H1 (cell line): Measurements from ENCODE around the gene DDX43. TPM values are rescaled to one million over a fixed set of nuclear protein-coding genes. Genes with fewer than 3 reads are reported as not detected.

ENCODE experiments used
- CTCF ChIA-PET: fragments of 300-600 bp; sonication (Branson Sonifier 250); formaldehyde crosslinking; loops from one replicate; lab custom pipeline; 2021; ENCODE audit not compliant: partially characterized antibody; lab: Charles Lee
- POLR2A ChIA-PET: fragments of 300-600 bp; sonication (Branson Sonifier 250); formaldehyde crosslinking; loops from one replicate; lab custom pipeline; 2021; ENCODE audit warnings: inconsistent platforms; ENCODE audit not compliant: partially characterized antibody; lab: Charles Lee
- DNase-seq, 2 experiments: peaks; one replicate each; pipeline versions ENCODE4 v3.0.0 to v3.0.0-alpha.2; 2010 to 2022; ENCODE audit warnings: low spot score in 2 of 2, low read depth in 1 of 2, mixed read lengths in 1 of 2
- FAIRE-seq: peaks from 2 replicates; lab custom pipeline; 2011; peaks lifted over from hg19 to GRCh38; lab: Jason Lieb, UNC
- H2AFZ ChIP-seq: 2 replicates; pipeline ENCODE4 v1.8.1; 2012; ENCODE audit warnings: low read length, inconsistent platforms
- H2AK5ac ChIP-seq: 2 replicates; pipeline ENCODE4 v1.6.1; 2013; ENCODE audit warnings: low read depth, low read length
- H2BK120ac ChIP-seq: replicated peaks from 2 replicates; pipeline ENCODE3; 2013; ENCODE audit warnings: low read depth, low read length, inconsistent platforms
- H2BK12ac ChIP-seq: 2 replicates; pipeline ENCODE4 v1.6.1; 2013; ENCODE audit warnings: low read depth, low read length
- H2BK15ac ChIP-seq: 2 replicates; pipeline ENCODE4 v1.6.1; 2013; ENCODE audit warnings: low read length
- H2BK20ac ChIP-seq: 2 replicates; pipeline ENCODE4 v1.6.1; 2013; ENCODE audit warnings: low read length
- H2BK5ac ChIP-seq: 2 replicates; pipeline ENCODE4 v1.6.1; 2013; ENCODE audit warnings: low read depth, low read length
- H3K14ac ChIP-seq: 2 replicates; pipeline ENCODE4 v1.6.1; 2013; ENCODE audit warnings: inconsistent platforms; ENCODE audit not compliant: insufficient read length
- H3K18ac ChIP-seq: 2 replicates; pipeline ENCODE4 v1.6.1; 2013; ENCODE audit warnings: low read length; ENCODE audit errors: extremely low read depth
- H3K23ac ChIP-seq: 2 replicates; pipeline ENCODE4 v1.6.1; 2013; ENCODE audit warnings: inconsistent platforms; ENCODE audit not compliant: insufficient read length
- H3K23me2 ChIP-seq: 2 replicates; pipeline ENCODE4 v1.6.1; 2013; ENCODE audit warnings: low read depth, low read length
- H3K27ac ChIP-seq: 2 replicates; pipeline ENCODE4 v1.6.1; 2011; ENCODE audit warnings: low read depth, low read length, inconsistent platforms
- H3K27me3 ChIP-seq, 4 experiments: replicated peaks in 1 of 4; 1 replicate in 1 of 4; 2 replicates in 3 of 4; pipeline versions ENCODE4 v1.6.1 to v1.8.1; 2011 to 2013; ENCODE audit warnings: low read length in 3 of 4, mild to moderate bottlenecking in 3 of 4, inconsistent platforms in 2 of 4, mixed read lengths in 2 of 4, moderate library complexity in 1 of 4; ENCODE audit not compliant: control insufficient read depth in 3 of 4, insufficient read depth in 3 of 4; ENCODE audit errors: extremely low read depth in 1 of 4
- H3K36me3 ChIP-seq, 4 experiments: 2 replicates each; pipeline versions ENCODE4 v1.6.1 to v1.8.1; 2011 to 2013; ENCODE audit warnings: mild to moderate bottlenecking in 4 of 4, low read length in 3 of 4, moderate library complexity in 2 of 4, control low read depth in 1 of 4, inconsistent platforms in 1 of 4; ENCODE audit not compliant: insufficient read depth in 4 of 4, control insufficient read depth in 2 of 4
- H3K4ac ChIP-seq: replicated peaks from 2 replicates; pipeline ENCODE3; 2013; ENCODE audit warnings: low read length, low read depth, mixed read lengths, inconsistent platforms; ENCODE audit not compliant: insufficient read length
- H3K4me1 ChIP-seq, 4 experiments: replicated peaks in 1 of 4; 1 replicate in 1 of 4; 2 replicates in 3 of 4; pipeline versions ENCODE4 v1.6.1 to v1.8.1; 2011 to 2013; ENCODE audit warnings: low read length in 3 of 4, inconsistent platforms in 2 of 4, mixed read lengths in 1 of 4; ENCODE audit not compliant: insufficient read depth in 4 of 4, control insufficient read depth in 3 of 4
- H3K4me2 ChIP-seq, 2 experiments: 2 replicates each; pipeline versions ENCODE4 v1.6.1 to v1.8.1; 2011 to 2013; ENCODE audit warnings: low read depth in 2 of 2, low read length in 2 of 2, control low read depth in 1 of 2, inconsistent platforms in 1 of 2, mild to moderate bottlenecking in 1 of 2; ENCODE audit not compliant: insufficient read depth in 1 of 2
- H3K4me3 ChIP-seq, 4 experiments: fragments of 200-600, 300-600 bp in 1 of 4; sonication (generic), shearing (Covaris generic), sonication (Bioruptor Twin) in 1 of 4; 2 replicates each; pipeline versions ENCODE4 v1.5.1 to v1.8.1; 2011 to 2016; ENCODE audit warnings: low read length in 4 of 4, low read depth in 3 of 4, control low read depth in 2 of 4, inconsistent platforms in 2 of 4, mild to moderate bottlenecking in 2 of 4, mixed read lengths in 1 of 4, moderate library complexity in 1 of 4; ENCODE audit not compliant: insufficient read depth in 2 of 4; ENCODE audit errors: extremely low read depth in 1 of 4
- H3K56ac ChIP-seq: replicated peaks from 2 replicates; pipeline ENCODE3; 2013; ENCODE audit warnings: low read depth, mild to moderate bottlenecking, mixed read lengths, low read length, inconsistent platforms; ENCODE audit not compliant: insufficient read length
- H3K79me1 ChIP-seq: 2 replicates; pipeline ENCODE4 v1.6.1; 2013; ENCODE audit warnings: low read depth, low read length, control low read depth
- H3K79me2 ChIP-seq, 2 experiments: 2 replicates each; pipeline versions ENCODE4 v1.6.1 to v1.8.1; 2012 to 2013; ENCODE audit warnings: low read length in 2 of 2, mild to moderate bottlenecking in 2 of 2, inconsistent platforms in 1 of 2; ENCODE audit not compliant: insufficient read depth in 2 of 2, control insufficient read depth in 1 of 2
- H3K9ac ChIP-seq, 4 experiments: replicated peaks in 1 of 4; 1 replicate in 1 of 4; 2 replicates in 3 of 4; pipeline versions ENCODE4 v1.6.1 to v1.8.1; 2011 to 2013; ENCODE audit warnings: low read depth in 3 of 4, low read length in 3 of 4, control low read depth in 2 of 4, mild to moderate bottlenecking in 2 of 4, moderate library complexity in 2 of 4, inconsistent platforms in 1 of 4; ENCODE audit errors: extremely low read depth in 1 of 4
- H3K9me3 ChIP-seq, 2 experiments: 2 replicates each; pipeline versions ENCODE4 v1.6.1 to v1.8.1; 2012 to 2013; ENCODE audit warnings: mild to moderate bottlenecking in 2 of 2, moderate library complexity in 2 of 2, control low read depth in 1 of 2, inconsistent platforms in 1 of 2, low read depth in 1 of 2, low read length in 1 of 2, mixed read lengths in 1 of 2; ENCODE audit not compliant: insufficient read depth in 2 of 2
- H4K20me1 ChIP-seq, 2 experiments: replicated peaks in 1 of 2; 2 replicates each; pipeline versions ENCODE3 to v1.8.1; 2011 to 2013; ENCODE audit warnings: inconsistent platforms in 2 of 2, low read length in 2 of 2, mild to moderate bottlenecking in 1 of 2; ENCODE audit not compliant: insufficient read depth in 2 of 2, control insufficient read depth in 1 of 2
- H4K5ac ChIP-seq: 2 replicates; pipeline ENCODE4 v1.6.1; 2013; ENCODE audit warnings: low read length, low read depth, mixed read lengths, inconsistent platforms; ENCODE audit not compliant: insufficient read length
- H4K8ac ChIP-seq: 2 replicates; pipeline ENCODE4 v1.8.0; 2013; ENCODE audit warnings: mild to moderate bottlenecking, moderate library complexity, low read length, inconsistent platforms; ENCODE audit not compliant: insufficient read depth; ENCODE audit errors: extremely low read depth
- H4K91ac ChIP-seq: replicated peaks from 2 replicates; pipeline ENCODE3; 2013; ENCODE audit warnings: low read length, mixed read lengths, inconsistent platforms; ENCODE audit not compliant: insufficient read length
- ASH2L ChIP-seq: fragments of 200-600, 300-600 bp; sonication (generic); IDR thresholded peaks from one replicate; pipeline ENCODE4 v1.7.1; 2017; ENCODE audit warnings: low read length
- GTF2F1 ChIP-seq: IDR thresholded peaks from 2 replicates; pipeline ENCODE4 v1.6.1; 2012; ENCODE audit warnings: low read depth, low read length, improper control_type of control experiment, borderline replicate concordance
- JUN ChIP-seq: IDR thresholded peaks from 2 replicates; pipeline ENCODE4 v1.6.1; 2011; ENCODE audit warnings: low read depth, mild to moderate bottlenecking, improper control_type of control experiment, low read length
- TAF1 ChIP-seq: IDR thresholded peaks from 2 replicates; pipeline ENCODE4 v1.6.1; 2011; ENCODE audit warnings: mild to moderate bottlenecking, low read depth, low read length
- YY1 ChIP-seq: IDR thresholded peaks from 2 replicates; pipeline ENCODE4 v1.6.1; 2011; ENCODE audit warnings: low read depth, mild to moderate bottlenecking, low read length
- WGBS, 2 experiments: shearing (Covaris generic) in 1 of 2; methylation state at CpG; one replicate each; pipeline versions ENCODE4 v1.1.6 to v1.1.7; 2013 to 2015; ENCODE audit warnings: low lambda C conversion rate in 2 of 2, mixed read lengths in 2 of 2, inconsistent platforms in 1 of 2, low coverage in 1 of 2, missing lambda C conversion rate in 1 of 2; ENCODE audit not compliant: insufficient replicate concordance in 2 of 2, insufficient coverage in 1 of 2, insufficient read length in 1 of 2; ENCODE audit errors: extremely low coverage in 1 of 2, missing lambda C conversion rate in 1 of 2; 5-methylcytosine and 5-hydroxymethylcytosine counted together
- polyA plus RNA-seq, 7 experiments: library from polyadenylated mRNA; depleted of rRNA in 3 of 7; stranded (reverse) in 5 of 7; unstranded in 2 of 7; fragments of >200 nt in 5 of 7; fragments of 200-250 nt in 2 of 7; gene quantifications; 1 replicate in 5 of 7; 2 replicates in 1 of 7; 4 replicates in 1 of 7; pipeline versions ENCODE4 v1.2.1 to v1.2.3, GENCODE V29; 2011 to 2013; ENCODE audit warnings: missing spikeins in 2 of 7, mixed read lengths in 2 of 7
- total RNA-seq: library from RNA; stranded (reverse); fragmentation: NEBNext Ultra II Directional; extraction: Animal tissue kit (Norgen Biotek cat#: 25700); gene quantifications from 2 replicates; pipeline ENCODE4 v1.2.1, GENCODE V29; 2021
- TF ChIP-seq, protein P1 (sequence below), 3 experiments: IDR thresholded peaks; 1 replicate in 2 of 3; 2 replicates in 1 of 3; pipeline versions ENCODE4 v1.5.1 to v1.6.1; 2011; ENCODE audit warnings: low read length in 3 of 3, mild to moderate bottlenecking in 3 of 3, inconsistent platforms in 2 of 3, low read depth in 1 of 3, moderate library complexity in 1 of 3; ENCODE audit not compliant: insufficient read depth in 1 of 3; ENCODE audit errors: control extremely low read depth in 1 of 3

Gene DDX43
- total and polyA plus RNA-seq, 2 of the 8 experiments (the other 6 are each of a cell fraction or from before 2014, with no cell fraction given) = 0.05 TPM; not detected in 1

GRCh38 chr6:73388800-73389512, 5.7 kb upstream of the DDX43 start:
- peak overlapping the region; percentile 9 for H4K91ac ChIP-seq
- H3K18ac ChIP-seq = peak overlapping the region; percentile 86; the same call in 1 of the 2 replicates
- peak overlapping the region in 3 of 4 experiments; percentile 27 to 66 (median 61); a peak in 5 of 7 replicates for H3K9ac ChIP-seq
- H3K56ac ChIP-seq = peak overlapping the region; percentile 65
- H2BK120ac ChIP-seq = no peak overlapping the region
- 0 out of 2 replicates have a peak overlapping the region, but pooled peaks have one; percentile 27 for H3K27ac ChIP-seq
- no peak overlapping the region for H3K23ac ChIP-seq
- H2BK20ac ChIP-seq = peak overlapping the region; percentile 48; the same call in 1 of the 2 replicates
- WGBS, 2 experiments = 4% methylated on average over 38 of the region's 38 CpGs; no CpG with 5 or more reads in 1 of the 2 experiments
- peaks cover 0 to 6% (median 0%) of the 10 kb centered on the region in 4 experiments; a peak in 3 of 7 replicates for H3K4me1 ChIP-seq
- peak overlapping the region; percentile 86 for H4K8ac ChIP-seq
- no peak overlapping the region for H2BK15ac ChIP-seq
- no peaks in the 10 kb centered on the region for H4K20me1 ChIP-seq
- H3K23me2 ChIP-seq = 0 out of 2 replicates have a peak, but pooled peaks cover 1% of the 10 kb centered on the region
- H2BK12ac ChIP-seq = peak overlapping the region; percentile 60; the same call in 1 of the 2 replicates
- ChIA-PET CTCF (interaction anchor here (0.6 to 4.9 kb wide), 32 partner anchors 10 to 255 kb away, joined by 3 to 40 read pairs (median 4); partner anchors contain the start of gene CGAS), POLR2A (interaction anchor here (0.7 to 2.3 kb wide), 9 partner anchors 13 to 124 kb away, joined by 3 to 13 read pairs (median 3); no protein-coding TSS in a partner anchor)
- FAIRE-seq (peak; percentile 70), DNase-seq (peak; percentile 77 to 82)
- peak overlapping the region; percentile 40 for H4K5ac ChIP-seq
- H3K4me2 ChIP-seq = peak overlapping the region; percentile 28 to 67
- peak overlapping the region; percentile 28 to 68 (median 58) for H3K4me3 ChIP-seq
- peak overlapping the region; percentile 44; the same call in 1 of the 2 replicates for H2BK5ac ChIP-seq
- peak overlapping the region; percentile 10 for H3K4ac ChIP-seq
- H3K14ac ChIP-seq = no peak overlapping the region
- 0 out of 2 replicates have a peak overlapping the region, but pooled peaks have one; percentile 1 for H2AFZ ChIP-seq
- H3K27me3 ChIP-seq = no peaks in the 10 kb centered on the region
- H3K79me1 ChIP-seq = no peaks in the 10 kb centered on the region
- H3K79me2 ChIP-seq = no peaks in the 10 kb centered on the region
- H3K9me3 ChIP-seq = no peaks in the 10 kb centered on the region
- no peak overlapping the region for H2AK5ac ChIP-seq
- H3K36me3 ChIP-seq = no peaks in the 10 kb centered on the region
- TF ChIP-seq GTF2F1 = no peak
- peak; percentile 80 for TF ChIP-seq ASH2L
- TF ChIP-seq, protein P1, sequence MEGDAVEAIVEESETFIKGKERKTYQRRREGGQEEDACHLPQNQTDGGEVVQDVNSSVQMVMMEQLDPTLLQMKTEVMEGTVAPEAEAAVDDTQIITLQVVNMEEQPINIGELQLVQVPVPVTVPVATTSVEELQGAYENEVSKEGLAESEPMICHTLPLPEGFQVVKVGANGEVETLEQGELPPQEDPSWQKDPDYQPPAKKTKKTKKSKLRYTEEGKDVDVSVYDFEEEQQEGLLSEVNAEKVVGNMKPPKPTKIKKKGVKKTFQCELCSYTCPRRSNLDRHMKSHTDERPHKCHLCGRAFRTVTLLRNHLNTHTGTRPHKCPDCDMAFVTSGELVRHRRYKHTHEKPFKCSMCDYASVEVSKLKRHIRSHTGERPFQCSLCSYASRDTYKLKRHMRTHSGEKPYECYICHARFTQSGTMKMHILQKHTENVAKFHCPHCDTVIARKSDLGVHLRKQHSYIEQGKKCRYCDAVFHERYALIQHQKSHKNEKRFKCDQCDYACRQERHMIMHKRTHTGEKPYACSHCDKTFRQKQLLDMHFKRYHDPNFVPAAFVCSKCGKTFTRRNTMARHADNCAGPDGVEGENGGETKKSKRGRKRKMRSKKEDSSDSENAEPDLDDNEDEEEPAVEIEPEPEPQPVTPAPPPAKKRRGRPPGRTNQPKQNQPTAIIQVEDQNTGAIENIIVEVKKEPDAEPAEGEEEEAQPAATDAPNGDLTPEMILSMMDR (IDR thresholded peaks at IDR 0.05; ENCODE audit: control extremely low read depth in 1 of 3, insufficient read depth in 1 of 3, low read depth in 1 of 3, low read length in 3 of 3) = peak; percentile 89 to 94 (median 90)
- TF ChIP-seq YY1 = peak; percentile 11; the same call in 1 of the 2 replicates
- no peak for TF ChIP-seq JUN
- TF ChIP-seq TAF1 = peak; percentile 78
